ENCODE results near the gene EGFL6.

GRCh38 chrX:13670197-13670596, 100.8 kb downstream of the EGFL6 start:
- TF ChIP-seq, protein P1, sequence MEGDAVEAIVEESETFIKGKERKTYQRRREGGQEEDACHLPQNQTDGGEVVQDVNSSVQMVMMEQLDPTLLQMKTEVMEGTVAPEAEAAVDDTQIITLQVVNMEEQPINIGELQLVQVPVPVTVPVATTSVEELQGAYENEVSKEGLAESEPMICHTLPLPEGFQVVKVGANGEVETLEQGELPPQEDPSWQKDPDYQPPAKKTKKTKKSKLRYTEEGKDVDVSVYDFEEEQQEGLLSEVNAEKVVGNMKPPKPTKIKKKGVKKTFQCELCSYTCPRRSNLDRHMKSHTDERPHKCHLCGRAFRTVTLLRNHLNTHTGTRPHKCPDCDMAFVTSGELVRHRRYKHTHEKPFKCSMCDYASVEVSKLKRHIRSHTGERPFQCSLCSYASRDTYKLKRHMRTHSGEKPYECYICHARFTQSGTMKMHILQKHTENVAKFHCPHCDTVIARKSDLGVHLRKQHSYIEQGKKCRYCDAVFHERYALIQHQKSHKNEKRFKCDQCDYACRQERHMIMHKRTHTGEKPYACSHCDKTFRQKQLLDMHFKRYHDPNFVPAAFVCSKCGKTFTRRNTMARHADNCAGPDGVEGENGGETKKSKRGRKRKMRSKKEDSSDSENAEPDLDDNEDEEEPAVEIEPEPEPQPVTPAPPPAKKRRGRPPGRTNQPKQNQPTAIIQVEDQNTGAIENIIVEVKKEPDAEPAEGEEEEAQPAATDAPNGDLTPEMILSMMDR (IDR thresholded peaks at IDR 0.05; ENCODE audit: low read length) = no peak
- TF ChIP-seq EZH2phosphoT487 (IDR thresholded peaks at IDR 0.05; ENCODE audit: low read length) (no peak), EZH2 (optimal IDR thresholded peaks at IDR 0.05; ENCODE audit: low read depth, low read length) (no peak)

Measured in MM.1S (cell line).